ENCODE results near the gene IL4I1.

The IL4I1 gene

GRCh38 chr19:49923055-49924003 lies 26.6 kb upstream of the IL4I1 start:
- DNase-seq = no peak

- no peak for DNase-seq
Measured at GRCh38 chr19:49921871-49922795, 25.4 kb upstream of the IL4I1 start.

GRCh38 chr19:49920624-49921363 lies 24.1 kb upstream of the IL4I1 start:
- DNase-seq = no peak

- DNase-seq = no peak
Measured at GRCh38 chr19:49918089-49918488, 21.4 kb upstream of the IL4I1 start.

GRCh38 chr19:49916839-49917733 lies 20.4 kb upstream of the IL4I1 start:
- DNase-seq = no peak

GRCh38 chr19:49915271-49915670 lies 18.6 kb upstream of the IL4I1 start:
- no peak for DNase-seq

GRCh38 chr19:49913720-49914119 lies 17.0 kb upstream of the IL4I1 start:
- no peak for DNase-seq

- DNase-seq = no peak
Measured at GRCh38 chr19:49912965-49913685, 16.4 kb upstream of the IL4I1 start.

- DNase-seq = no peak
Measured at GRCh38 chr19:49911381-49912145, 14.9 kb upstream of the IL4I1 start.

- no peak for DNase-seq
Measured at GRCh38 chr19:49910179-49910578, 13.5 kb upstream of the IL4I1 start.

GRCh38 chr19:49908480-49909420 lies 12.1 kb upstream of the IL4I1 start:
- DNase-seq = no peak

GRCh38 chr19:49907745-49908446 lies 11.2 kb upstream of the IL4I1 start:
- DNase-seq = no peak

- DNase-seq = no peak
Measured at GRCh38 chr19:49906879-49907564, 10.3 kb upstream of the IL4I1 start.

GRCh38 chr19:49904136-49904535 lies 7.4 kb upstream of the IL4I1 start:
- no peak for DNase-seq

GRCh38 chr19:49895566-49896297 lies 955 bp downstream of the IL4I1 start:
- DNase-seq = no peak

- no peak for DNase-seq
Measured at GRCh38 chr19:49894879-49895565, 1.7 kb downstream of the IL4I1 start.
